AG04450 (cell line): ENCODE results near the gene ACR. TPM values are rescaled to one million over a fixed set of nuclear protein-coding genes. Genes with fewer than 3 reads are reported as not detected.

Experiments used
- CTCF ChIA-PET: fragments of 300-600, 350-600 bp; formaldehyde crosslinking; extraction: SDS; loops from one replicate; lab custom pipeline; 2022; ENCODE audit warnings: antibody characterized with exemption, inconsistent platforms; lab: Charles Lee
- POLR2A ChIA-PET: fragments of 350-600 bp; formaldehyde crosslinking; extraction: SDS; loops from one replicate; lab custom pipeline; 2021; ENCODE audit warnings: antibody characterized with exemption, inconsistent platforms; lab: Yijun Ruan, JAX
- DNase-seq: peaks from one replicate; pipeline ENCODE4 v3.0.0-alpha.2; 2011; ENCODE audit warnings: low read depth, low spot score
- H3K27ac ChIP-seq: one replicate; pipeline ENCODE4 v1.5.1; 2012; ENCODE audit warnings: low read depth, low read length, control low read depth
- H3K27me3 ChIP-seq: one replicate; pipeline ENCODE4 v1.6.0; 2012; ENCODE audit warnings: low read length; ENCODE audit not compliant: control insufficient read depth, insufficient read depth
- H3K4me3 ChIP-seq: 2 replicates; pipeline ENCODE4 v1.5.1; 2011; ENCODE audit warnings: mild to moderate bottlenecking, low read depth, low read length, control low read depth
- H3K9me3 ChIP-seq: 2 replicates; pipeline ENCODE4 v1.5.1; 2012; ENCODE audit warnings: low read length; ENCODE audit not compliant: control insufficient read depth, insufficient read depth
- polyA plus RNA-seq: library from polyadenylated mRNA; depleted of rRNA; stranded (reverse); fragments of >200 nt; gene quantifications from 2 replicates; pipeline ENCODE4 v1.2.3, GENCODE V29; 2011
- TF ChIP-seq, protein P1 (sequence below): IDR thresholded peaks from 2 replicates; pipeline ENCODE4 v1.5.1; 2011; ENCODE audit warnings: low read depth, low read length, control low read depth, inconsistent platforms

Gene ACR
- polyA plus RNA-seq, 1 experiment = not detected

DNA sequence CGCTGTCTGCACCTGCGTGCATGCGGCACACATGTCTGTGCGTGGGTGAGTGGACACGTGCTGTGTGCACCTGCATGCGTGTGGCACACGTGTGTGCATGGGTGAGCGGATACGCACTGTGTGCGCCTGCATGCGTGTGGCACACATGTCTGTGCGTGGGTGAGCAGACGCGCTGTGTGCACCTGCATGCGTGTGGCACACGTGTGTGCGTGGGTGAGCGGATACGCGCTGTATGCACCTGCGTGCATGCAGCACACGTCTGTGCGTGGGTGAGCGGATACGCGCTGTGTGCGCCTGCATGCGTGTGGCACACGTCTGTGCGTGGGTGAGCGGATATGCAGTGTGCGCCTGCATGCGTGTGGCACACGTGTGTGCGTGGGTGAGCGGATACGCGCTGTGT, 27.1 kb upstream of the ACR start:
- Histone ChIP-seq H3K27me3 (no peaks in the 10 kb centered on the region), H3K9me3 (no peaks in the 10 kb centered on the region; the same call in 1 of the 2 replicates), H3K27ac (no peak overlapping the region), H3K4me3 (no peak overlapping the region)
- ChIA-PET POLR2A (no interaction called here), CTCF (no interaction called here)
- TF ChIP-seq, protein P1, sequence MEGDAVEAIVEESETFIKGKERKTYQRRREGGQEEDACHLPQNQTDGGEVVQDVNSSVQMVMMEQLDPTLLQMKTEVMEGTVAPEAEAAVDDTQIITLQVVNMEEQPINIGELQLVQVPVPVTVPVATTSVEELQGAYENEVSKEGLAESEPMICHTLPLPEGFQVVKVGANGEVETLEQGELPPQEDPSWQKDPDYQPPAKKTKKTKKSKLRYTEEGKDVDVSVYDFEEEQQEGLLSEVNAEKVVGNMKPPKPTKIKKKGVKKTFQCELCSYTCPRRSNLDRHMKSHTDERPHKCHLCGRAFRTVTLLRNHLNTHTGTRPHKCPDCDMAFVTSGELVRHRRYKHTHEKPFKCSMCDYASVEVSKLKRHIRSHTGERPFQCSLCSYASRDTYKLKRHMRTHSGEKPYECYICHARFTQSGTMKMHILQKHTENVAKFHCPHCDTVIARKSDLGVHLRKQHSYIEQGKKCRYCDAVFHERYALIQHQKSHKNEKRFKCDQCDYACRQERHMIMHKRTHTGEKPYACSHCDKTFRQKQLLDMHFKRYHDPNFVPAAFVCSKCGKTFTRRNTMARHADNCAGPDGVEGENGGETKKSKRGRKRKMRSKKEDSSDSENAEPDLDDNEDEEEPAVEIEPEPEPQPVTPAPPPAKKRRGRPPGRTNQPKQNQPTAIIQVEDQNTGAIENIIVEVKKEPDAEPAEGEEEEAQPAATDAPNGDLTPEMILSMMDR = no peak
- DNase-seq = no peak

DNA sequence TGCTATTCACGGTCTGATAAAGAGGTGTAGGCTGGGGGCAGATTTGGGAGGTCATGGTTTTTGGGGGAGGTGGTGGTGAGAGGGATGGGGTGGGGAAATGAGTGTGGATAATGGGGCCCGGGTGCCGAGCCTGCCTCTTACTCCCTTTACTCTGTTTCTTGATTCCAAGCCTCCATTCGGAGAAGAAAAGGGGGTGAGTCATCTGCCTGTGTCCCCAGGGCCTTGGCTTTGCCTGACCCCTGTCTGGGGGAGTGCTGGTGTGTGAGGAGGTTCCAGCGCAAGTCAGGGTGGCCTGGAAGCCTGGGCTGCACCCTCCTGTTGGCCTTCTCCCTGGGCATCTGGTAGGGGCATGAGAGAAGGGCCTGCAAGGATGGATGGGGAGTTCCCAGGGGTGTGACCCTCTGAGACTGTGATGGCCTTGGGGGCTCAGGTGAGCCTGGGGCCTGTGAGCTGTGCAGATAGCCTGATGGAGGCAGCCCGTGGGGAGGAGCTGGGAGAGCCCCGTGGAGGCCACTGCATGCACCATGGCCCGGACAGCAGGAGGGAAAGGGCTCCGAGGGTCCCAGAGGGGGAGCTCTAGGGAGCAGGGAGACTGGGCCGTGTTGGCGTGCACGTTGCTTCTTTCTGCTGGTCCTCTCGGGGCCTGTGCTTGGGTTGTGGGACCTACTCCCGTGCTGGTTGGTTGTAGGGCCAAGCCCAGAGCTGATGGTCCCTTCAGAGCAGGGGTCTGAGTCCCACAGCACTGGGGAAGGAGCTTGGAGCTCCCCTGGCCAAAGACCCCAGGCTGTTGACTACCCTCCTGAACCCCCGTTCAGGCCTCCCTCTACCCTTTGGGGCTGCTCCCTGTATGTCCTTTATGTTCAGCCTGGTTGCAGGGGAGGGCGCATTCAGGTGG, 26.3 kb upstream of the ACR start:
- TF ChIP-seq, protein P1 = no peak
- Histone ChIP-seq H3K27me3 (no peaks in the 10 kb centered on the region), H3K4me3 (no peak overlapping the region), H3K27ac (no peak overlapping the region), H3K9me3 (no peaks in the 10 kb centered on the region; the same call in 1 of the 2 replicates)
- CTCF ChIA-PET = no interaction called here
- no peak for DNase-seq
- POLR2A ChIA-PET = no interaction called here

DNA sequence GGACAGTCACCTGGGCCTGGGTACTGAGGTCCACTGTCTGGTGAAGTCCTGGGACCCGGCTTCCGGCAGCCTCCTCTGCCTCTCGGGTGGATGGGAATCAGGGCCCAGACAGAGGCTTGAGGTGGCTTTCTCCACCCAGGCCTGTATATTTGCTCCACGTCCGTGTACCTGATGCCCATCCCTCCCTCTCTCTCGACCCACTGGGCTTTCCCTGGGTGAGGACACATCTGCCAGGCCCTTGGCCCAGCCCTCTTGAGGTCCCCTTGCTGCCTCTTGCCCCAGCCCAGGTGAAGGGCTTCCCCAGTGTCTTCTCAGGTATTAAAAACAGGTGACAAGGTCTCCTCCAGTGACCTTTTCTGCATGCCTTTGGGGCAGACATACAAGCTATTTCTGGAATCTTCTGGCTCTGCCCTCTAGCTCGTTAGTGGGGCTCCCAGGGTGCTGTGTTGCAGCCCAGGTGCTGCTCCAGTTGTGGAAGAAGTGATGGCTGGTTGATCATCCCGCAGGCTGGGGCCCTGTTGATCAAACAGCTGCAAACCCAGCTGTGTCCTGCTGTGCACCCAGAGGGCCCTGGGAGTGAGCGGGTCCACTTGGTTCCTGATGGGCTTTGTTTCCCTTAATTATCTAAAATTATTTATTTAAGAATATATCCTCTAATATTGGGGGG, 25.5 kb upstream of the ACR start:
- no peak for DNase-seq
- Histone ChIP-seq H3K9me3 (no peaks in the 10 kb centered on the region; the same call in 1 of the 2 replicates), H3K27me3 (no peaks in the 10 kb centered on the region), H3K27ac (no peak overlapping the region), H3K4me3 (no peak overlapping the region)
- TF ChIP-seq, protein P1 = no peak
- POLR2A ChIA-PET = no interaction called here
- CTCF ChIA-PET = no interaction called here

DNA sequence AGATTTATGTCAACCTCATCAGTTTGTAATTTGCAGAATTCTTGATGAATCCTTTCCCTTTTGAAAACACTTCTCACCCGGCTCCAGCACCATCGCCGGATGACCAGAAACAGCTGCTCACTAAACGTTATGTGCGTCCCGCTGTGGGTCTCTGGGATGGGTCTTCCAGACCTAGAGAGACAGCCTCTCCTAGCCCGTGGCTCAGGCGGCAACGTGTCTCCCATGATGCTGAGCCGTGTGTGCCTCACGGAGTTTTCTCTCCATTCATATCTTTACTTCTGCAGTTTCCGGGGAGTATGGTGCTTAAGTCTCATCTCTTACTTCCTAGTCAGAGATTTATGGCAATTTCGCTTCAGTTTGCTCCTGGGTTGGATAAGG, 25.0 kb upstream of the ACR start:
- H3K9me3 ChIP-seq = no peaks in the 10 kb centered on the region; the same call in 1 of the 2 replicates
- H3K27me3 ChIP-seq = no peaks in the 10 kb centered on the region
- ChIA-PET POLR2A (no interaction called here), CTCF (no interaction called here)
- TF ChIP-seq, protein P1 = no peak
- DNase-seq = no peak
- no peak overlapping the region for H3K4me3 ChIP-seq
- H3K27ac ChIP-seq = no peak overlapping the region

DNA sequence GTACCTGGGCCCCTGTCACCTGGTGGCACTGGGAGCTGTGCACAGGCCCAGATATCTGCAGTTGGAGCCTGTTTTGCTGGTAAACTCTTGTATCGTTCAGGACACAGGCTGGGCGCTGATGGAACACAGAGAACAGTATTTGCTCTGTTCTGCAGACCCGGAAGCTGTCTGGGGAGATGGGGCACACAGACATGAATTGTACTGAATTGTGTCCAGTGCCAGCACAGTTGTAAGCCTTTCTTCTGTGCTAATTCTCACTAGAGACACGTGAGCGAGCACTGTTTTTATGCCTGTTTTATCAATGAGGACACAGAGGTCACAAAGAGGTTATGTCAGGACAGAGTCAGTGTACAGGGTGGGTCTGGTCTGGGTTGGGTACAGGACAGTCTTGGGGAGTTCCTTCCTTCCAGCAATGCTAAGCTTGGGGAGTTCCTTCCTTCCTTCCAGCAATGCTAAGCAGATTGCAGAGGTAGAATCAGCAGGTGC, 24.4 kb upstream of the ACR start:
- ChIA-PET POLR2A (no interaction called here), CTCF (no interaction called here)
- H3K9me3 ChIP-seq = no peaks in the 10 kb centered on the region; the same call in 1 of the 2 replicates
- DNase-seq = no peak
- no peak overlapping the region for H3K4me3 ChIP-seq
- no peaks in the 10 kb centered on the region for H3K27me3 ChIP-seq
- no peak overlapping the region for H3K27ac ChIP-seq
- TF ChIP-seq, protein P1 = no peak
